ENCODE measurements around the gene TMC8.

GRCh38 chr17:78154903-78155811, 24.6 kb downstream of the TMC8 start:
- no peak for TF ChIP-seq CTCF (IDR thresholded peaks at IDR 0.05; ENCODE audit: insufficient read depth, low read length, poor library complexity, severe bottlenecking)
- no peak for TF ChIP-seq EZH2phosphoT487 (conservative IDR thresholded peaks at IDR 0.05; ENCODE audit: low read length)
